GM21526 (cell line): ENCODE measurements around the gene DOK3.

Experiments
- ATAC-seq: cut with Tn5 transposase; IDR thresholded peaks from one replicate; pipeline ENCODE4 v1.9.1; 2021; ENCODE audit warnings: moderate library complexity; ENCODE audit not compliant: unreplicated experiment, low FRiP score

DOK3 gene

DNA sequence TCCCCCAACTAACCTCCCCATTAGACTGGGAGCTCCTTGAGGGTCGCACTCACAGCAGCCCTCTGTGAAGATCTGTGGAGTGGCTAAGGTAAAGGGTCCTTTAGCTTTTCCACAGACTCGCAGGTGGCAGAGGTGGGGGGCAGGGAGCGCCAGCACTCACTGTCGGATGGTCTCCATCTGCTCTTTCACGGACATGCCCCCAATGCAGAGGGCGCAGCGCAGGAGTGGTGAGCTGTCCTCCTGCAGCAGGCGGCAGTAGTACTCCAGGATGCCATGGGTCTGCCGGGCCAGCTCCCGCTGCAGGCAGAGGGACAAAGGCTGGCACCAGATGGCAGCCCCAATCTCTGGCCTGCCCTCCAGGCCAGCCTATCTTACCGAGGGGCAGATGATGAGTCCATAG, 4.9 kb upstream of the DOK3 start:
- ATAC-seq = no peak

- no peak for ATAC-seq
Observed at GRCh38 chr5:177513500-177513899, 3.9 kb upstream of the DOK3 start.

DNA sequence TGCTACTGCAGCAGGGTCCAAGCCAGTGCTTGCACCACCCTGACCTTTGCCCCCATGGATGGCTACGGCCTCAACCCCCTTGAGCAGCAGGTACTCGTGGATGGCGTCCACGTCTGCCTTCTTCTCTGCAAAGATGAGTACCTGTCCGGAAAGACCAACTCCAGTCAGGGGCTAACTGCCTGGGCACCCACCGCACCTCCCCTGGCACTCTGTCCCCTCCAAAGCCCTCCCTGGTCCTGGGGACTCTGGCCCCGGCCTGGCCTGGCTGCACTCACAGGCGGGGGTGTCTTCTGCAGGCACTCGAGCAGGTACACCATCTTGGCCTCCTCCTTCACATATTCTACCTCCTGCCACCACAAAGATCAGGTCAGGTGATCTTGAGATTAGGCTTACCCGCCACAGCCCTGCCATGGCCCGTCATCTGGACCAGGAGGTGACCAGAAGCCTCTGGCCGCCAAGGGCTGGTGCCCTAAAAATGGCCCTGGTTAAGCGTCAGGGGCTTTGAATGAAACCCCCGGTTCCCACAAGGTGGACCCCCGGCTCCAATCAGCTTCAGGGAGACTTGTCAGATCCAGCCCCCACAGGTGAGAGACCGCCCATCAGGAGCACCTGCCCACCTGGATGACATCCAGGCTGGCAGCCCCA, 3.2 kb upstream of the DOK3 start:
- no peak for ATAC-seq

DNA sequence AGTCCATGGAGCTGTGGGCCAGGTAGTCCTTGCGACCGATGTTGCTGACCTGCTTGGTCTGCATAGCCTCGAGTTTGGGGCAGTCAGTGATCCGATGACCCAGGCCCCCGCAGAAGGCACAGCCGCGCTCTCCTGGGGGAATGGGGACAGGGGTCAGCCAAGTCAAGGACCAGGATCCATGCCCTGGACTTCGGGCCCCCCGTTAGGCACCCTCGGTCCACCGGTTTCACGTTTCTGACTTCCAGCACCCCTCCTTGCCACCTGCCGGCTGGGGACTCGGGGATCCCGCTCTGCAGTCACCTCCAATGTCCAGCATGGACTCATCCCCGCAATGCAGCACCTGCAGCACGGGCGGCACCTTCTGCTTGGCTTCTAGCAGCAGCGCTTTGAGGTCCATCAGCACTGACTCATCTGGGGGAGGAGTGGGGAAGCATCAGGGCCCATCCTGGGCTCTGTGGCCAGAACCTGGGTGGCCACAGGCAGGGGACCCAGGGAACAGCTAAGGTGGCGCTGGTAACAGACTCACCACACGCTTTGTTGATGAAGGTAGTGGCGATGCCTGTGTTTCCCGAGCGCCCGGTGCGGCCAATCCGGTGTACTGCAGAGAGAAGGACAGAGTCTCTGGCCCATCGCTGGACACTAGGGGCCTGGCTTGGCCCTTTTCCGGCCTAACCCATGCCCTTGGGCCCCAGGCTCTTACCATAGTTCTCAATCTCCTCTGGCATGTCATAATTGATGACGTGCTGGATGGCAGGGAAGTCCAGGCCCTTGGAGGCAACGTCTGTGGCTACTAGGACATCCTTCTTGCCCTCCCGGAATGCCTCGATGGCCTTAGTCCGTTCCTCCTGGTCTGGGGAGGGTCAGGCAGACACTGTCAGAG, 2.4 kb upstream of the DOK3 start:
- no peak for ATAC-seq

DNA sequence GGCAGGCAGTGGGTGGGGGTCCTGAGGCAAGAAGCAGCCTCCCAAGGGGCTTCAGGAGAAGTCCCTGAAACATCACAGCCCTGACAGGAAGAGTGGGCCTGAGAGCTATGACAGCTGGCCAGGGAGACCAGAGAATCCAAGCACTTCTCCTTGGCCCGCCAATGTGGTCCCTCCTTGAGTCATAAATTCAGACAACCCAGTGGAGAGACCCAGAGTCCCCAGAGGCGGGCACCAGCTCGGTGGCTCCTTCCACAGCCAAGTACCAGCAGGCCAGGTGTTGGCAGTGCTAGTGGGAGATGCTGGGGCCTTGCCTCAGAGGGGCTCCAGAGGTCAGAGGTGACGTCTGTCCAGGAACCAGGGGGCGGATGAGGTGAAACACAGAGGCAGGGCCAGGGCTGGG, 1.6 kb upstream of the DOK3 start:
- ATAC-seq = no peak

DNA sequence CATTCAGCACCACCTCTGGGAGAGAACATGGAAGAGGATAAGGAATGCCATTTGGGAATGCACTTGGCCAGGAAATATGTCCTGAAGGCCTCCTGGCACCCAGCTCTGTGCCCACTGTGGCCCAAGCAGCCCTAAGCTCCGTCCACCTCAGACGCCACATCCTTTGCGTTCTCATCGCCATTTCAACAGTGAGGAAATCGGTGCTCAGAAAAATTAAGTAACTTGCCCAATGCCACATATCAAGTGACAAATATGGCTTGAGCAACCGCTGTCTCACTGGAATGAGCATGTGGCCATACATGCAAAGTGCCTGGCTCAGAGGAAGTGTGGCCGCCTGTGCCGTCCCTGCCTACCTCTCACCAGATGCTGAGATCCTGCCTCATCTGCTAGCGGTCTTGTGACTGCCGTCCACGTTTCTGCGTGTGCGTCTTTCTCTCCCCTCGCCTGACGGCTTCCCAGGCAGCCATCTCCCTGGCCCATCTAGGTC, 984 bp upstream of the DOK3 start:
- no peak for ATAC-seq

DNA sequence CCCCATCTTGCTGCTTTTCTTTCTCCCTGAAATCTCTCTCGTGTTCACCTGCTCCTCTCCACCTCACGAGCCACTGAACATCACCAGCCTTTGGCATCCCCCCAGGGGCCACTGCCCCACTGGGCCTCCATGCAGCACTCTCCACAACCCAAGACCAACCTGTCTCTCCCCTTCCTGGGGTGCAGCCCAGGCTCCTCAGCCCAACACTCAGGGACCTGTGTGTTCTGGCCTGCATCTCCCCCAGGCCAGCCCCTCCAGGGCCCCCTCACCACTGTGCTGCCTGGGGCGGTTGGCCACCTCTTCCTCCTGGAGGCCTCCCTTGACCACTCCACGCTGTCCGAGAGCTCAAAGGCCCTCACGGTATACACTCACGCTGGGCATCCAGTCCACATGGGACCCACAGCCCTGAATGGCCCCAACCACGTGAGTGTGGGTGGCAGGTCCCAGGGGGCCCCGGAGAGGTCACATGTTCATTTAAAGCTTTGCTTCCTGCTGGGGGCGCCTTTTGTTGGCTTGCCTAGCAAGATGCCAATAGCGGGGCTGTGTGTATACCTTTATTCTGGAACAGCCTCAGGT, 453 bp upstream of the DOK3 start:
- ATAC-seq = no peak

DNA sequence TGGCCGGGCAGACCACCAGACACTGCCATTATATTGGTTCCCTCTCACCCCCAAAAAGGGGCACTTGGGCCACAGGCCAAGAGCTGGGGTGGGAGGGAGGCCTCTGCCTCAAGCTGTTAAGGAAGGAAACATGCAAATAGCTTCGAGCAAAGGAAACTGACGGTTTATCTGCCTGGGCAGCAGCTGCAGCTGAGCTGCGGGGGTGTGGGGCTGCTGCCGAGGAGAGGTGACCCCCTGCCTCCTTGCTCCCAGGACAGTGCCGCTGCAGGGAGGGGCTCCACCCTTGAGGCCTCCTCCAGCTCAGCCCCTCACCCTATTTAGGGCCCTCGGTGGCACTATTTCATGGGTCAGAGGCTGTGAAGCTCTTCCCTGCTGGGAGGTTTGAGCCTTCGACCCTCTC, 789 bp downstream of the DOK3 start:
- no peak for ATAC-seq

GRCh38 chr5:177508221-177508611, 1.4 kb downstream of the DOK3 start:
- no peak for ATAC-seq

GRCh38 chr5:177507596-177508220, 1.9 kb downstream of the DOK3 start:
- ATAC-seq = no peak

GRCh38 chr5:177507165-177507564, 2.5 kb downstream of the DOK3 start:
- no peak for ATAC-seq

DNA sequence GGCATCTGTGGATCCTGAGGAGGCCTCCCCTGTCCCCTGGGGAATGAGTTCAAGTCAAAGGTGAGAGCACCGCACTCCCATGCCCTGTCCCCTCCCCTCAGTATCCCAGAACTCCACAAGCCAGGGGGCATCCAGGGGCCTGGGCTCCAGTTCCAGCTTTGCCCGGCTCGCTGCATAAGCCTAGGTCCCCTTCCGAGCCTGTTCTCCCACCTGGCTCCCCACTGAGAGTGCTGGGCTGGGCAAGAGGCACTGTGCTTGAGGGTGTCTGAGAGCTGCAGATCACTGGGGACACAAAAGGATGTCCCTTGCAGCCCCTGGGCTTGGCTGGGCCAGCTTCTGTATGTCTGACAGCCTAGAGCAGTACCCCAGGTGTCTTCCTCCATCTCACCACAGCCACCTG, 4.6 kb downstream of the DOK3 start:
- ATAC-seq = no peak

DNA sequence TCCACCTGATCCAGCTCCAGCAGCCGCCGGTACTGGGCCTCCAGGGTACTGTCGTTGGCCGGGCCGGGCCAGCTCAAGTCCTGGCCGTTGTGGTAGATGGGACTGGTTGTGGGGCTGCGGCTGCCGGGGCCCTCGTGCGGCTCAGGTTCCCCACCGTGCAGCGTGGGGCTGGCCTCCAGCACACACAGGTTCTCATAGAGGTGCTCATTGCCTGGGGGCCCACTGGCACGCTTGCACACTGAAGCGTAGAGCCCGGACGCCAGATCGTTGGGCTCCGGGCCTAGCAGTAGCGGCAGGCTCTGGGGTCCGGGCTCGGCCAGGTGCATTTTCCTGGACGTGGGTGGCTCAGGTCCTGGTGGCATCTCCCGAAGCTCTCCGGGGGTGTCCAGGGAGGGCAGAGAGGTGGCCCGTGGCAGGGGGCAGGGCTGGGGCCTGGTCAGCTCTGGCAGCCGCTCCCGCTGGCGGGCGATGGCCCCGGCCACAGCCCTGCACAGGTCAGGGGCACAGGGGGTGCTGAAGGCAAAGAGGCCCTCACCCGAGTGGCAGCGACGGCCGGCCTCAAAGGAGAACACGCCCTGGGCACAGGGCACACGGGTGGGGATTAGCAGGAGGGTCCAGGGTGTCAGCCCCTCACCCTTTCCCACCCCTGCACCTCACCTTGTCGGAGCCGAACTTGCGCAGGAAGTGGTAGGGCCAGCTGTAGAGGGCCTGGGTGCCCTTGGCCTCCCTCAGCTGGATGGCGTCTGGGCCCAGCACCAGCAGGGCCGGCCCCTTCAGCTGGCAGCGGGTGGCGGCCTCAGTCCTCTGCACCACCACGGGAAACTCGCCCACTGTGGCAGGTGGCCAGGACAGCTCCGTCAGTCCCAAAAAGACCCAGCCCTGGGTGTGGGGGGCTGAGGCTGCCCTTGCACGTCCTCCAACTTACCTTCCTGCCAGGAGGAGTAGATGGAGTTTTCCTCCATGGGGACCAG, 5.3 kb downstream of the DOK3 start:
- ATAC-seq = no peak

DNA sequence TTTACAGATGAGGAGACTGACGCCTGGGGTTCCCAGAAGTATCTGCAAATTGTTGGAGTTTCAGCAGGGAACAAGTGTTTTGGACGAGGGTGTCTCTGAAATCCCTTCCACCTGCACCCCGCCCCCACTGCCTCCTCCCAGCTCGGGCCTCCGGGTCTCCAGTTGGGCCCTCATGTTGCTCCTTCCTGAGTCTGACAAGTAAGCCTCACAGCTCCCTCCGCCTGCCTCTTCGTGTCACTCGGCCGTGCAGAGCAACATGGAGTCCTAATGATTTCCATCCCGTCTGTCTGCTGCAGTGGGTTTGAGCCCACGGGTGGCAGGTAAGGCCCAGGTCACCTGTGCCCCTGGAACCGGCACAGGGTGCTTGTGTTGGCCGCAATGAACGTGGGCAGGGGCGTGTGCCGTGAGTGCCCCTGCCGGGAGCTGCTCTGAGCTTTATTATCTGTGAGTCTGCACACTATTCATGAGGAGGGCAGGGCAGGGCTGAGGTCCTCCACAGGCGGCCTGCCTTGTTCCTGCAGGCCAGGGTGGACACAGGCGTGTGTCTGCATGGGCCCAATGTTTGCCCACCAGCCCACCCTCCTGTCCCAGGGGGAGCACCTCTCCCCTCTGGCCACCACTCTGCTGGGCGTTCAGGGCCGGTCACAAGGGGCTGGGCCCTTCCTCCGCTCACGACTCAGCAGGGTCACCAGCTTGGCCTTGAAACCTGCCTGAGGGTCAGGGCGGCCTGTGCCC, 6.1 kb downstream of the DOK3 start:
- ATAC-seq = no peak

DNA sequence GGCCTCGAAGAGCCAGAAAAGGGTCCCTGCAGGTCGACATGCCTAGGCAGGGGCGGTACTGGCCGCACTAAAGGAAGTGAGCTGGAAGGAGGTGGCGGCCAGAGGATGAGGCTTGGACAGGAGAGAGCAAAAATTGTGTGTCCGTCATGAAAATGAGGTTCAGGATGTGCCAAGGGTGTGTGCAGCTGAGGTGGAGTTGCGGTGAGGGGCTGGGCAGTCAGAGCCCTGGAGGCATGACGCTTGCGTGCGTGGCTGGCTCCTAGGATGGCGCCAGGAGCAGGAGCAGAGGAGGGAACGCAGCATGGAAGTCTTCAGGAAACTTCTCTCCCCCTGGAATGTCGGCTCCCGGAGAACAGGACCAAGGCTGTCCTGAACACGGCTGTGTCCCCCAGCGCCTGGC, 6.7 kb downstream of the DOK3 start:
- no peak for ATAC-seq

- ATAC-seq = no peak
Observed at GRCh38 chr5:177501874-177502678, 7.5 kb downstream of the DOK3 start.

DNA sequence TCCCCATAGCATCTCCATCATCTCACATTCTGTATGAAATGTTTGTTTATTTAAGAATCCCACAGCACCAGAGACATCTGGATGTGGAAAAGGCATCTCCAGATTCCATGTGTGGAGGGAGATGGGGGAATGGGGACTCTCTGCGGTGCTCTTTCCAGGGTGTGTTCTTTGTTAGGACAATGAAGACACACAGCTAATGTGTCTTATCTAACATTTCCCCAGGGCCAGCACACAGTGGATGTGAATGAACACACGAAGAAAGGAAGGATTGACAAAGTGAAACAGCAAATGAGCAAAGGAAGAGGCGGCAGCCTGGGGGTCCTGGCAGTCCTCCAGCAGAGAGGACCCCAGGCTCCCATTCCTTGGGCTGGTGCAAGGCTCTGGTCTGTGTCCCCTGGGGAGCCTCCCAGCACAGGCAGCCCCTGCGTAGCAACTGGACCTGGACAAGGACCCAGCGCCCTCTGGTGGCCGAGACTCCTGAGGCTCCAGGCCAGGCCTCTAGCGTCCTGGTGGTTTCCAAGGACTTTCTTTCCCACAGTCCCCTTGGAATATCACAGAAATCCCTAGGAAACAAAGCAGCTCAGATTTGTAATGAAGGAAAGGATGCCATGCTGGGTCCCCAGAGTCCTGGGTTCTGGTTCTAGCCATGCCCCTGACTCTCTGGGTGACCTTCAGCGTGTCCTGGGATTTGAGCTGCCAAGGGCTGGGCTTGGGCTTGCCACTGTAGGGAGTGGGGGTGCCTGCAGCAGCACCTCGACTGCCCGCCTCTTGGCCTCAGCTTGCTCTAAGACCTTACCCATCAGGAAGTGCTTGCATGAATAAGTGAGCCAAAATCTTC, 8.7 kb downstream of the DOK3 start:
- no peak for ATAC-seq

GRCh38 chr5:177499842-177500241, 9.8 kb downstream of the DOK3 start:
- ATAC-seq = no peak
